ENCODE results near the gene WDFY2. TPM values are rescaled to one million over a fixed set of nuclear protein-coding genes. Genes with fewer than 3 reads are reported as not detected.

Gene WDFY2
- total RNA-seq, 1 donor from 2014 or later, result 43.0 TPM

DNA sequence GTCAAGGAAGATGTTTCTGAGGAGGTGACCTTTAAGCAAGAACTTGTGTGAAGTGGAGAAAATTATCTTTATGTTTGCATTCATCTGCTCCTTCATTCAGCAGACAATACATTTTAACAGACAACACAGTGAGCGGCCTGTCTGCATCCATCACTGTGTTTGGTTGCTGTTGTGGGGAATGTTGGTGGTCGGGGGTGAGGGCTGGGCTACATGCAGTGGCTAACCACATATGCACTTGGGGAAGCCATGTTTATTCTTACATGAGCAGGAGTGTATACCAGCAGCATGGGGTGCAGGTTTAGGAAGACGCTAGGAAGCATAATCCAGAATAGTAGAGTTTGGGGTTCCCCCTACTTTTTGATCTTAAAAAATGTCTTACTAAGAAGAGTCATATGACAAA lies 153.3 kb downstream of the WDFY2 start:
- H3K9me3 Mint-ChIP-seq (ENCODE audit: unreplicated experiment), result peaks cover 2% of the 10 kb centered on the region

GRCh38 chr13:51738226-51738905 lies 154.1 kb downstream of the WDFY2 start:
- H3K27ac Mint-ChIP-seq (ENCODE audit: unreplicated experiment), result no peak overlapping the region
- no peaks in the 10 kb centered on the region for H3K36me3 Mint-ChIP-seq (ENCODE audit: unreplicated experiment)
- peaks cover 6% of the 10 kb centered on the region for H3K4me1 Mint-ChIP-seq (ENCODE audit: low read depth, unreplicated experiment)
- H3K4me3 Mint-ChIP-seq (ENCODE audit: unreplicated experiment), result no peak overlapping the region
- H3K9me3 Mint-ChIP-seq (ENCODE audit: unreplicated experiment), result peaks cover 2% of the 10 kb centered on the region
- TF ChIP-seq, protein P1, sequence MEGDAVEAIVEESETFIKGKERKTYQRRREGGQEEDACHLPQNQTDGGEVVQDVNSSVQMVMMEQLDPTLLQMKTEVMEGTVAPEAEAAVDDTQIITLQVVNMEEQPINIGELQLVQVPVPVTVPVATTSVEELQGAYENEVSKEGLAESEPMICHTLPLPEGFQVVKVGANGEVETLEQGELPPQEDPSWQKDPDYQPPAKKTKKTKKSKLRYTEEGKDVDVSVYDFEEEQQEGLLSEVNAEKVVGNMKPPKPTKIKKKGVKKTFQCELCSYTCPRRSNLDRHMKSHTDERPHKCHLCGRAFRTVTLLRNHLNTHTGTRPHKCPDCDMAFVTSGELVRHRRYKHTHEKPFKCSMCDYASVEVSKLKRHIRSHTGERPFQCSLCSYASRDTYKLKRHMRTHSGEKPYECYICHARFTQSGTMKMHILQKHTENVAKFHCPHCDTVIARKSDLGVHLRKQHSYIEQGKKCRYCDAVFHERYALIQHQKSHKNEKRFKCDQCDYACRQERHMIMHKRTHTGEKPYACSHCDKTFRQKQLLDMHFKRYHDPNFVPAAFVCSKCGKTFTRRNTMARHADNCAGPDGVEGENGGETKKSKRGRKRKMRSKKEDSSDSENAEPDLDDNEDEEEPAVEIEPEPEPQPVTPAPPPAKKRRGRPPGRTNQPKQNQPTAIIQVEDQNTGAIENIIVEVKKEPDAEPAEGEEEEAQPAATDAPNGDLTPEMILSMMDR (IDR thresholded peaks at IDR 0.05; ENCODE audit: partially characterized antibody, unreplicated experiment), result no peak
- no peak for DNase-seq
- H3K27me3 Mint-ChIP-seq (ENCODE audit: unreplicated experiment), result peaks cover 4% of the 10 kb centered on the region

More for the DNA sequence above, 153.3 kb downstream of the WDFY2 start:
- H3K27me3 Mint-ChIP-seq (ENCODE audit: unreplicated experiment), result peaks cover 4% of the 10 kb centered on the region
- TF ChIP-seq, protein P1 (IDR thresholded peaks at IDR 0.05; ENCODE audit: partially characterized antibody, unreplicated experiment), result no peak
- no peaks in the 10 kb centered on the region for H3K36me3 Mint-ChIP-seq (ENCODE audit: unreplicated experiment)
- H3K27ac Mint-ChIP-seq (ENCODE audit: unreplicated experiment), result no peak overlapping the region
- H3K4me1 Mint-ChIP-seq (ENCODE audit: low read depth, unreplicated experiment), result peaks cover 8% of the 10 kb centered on the region
- no peak for DNase-seq
- H3K4me3 Mint-ChIP-seq (ENCODE audit: unreplicated experiment), result no peak overlapping the region

DNA sequence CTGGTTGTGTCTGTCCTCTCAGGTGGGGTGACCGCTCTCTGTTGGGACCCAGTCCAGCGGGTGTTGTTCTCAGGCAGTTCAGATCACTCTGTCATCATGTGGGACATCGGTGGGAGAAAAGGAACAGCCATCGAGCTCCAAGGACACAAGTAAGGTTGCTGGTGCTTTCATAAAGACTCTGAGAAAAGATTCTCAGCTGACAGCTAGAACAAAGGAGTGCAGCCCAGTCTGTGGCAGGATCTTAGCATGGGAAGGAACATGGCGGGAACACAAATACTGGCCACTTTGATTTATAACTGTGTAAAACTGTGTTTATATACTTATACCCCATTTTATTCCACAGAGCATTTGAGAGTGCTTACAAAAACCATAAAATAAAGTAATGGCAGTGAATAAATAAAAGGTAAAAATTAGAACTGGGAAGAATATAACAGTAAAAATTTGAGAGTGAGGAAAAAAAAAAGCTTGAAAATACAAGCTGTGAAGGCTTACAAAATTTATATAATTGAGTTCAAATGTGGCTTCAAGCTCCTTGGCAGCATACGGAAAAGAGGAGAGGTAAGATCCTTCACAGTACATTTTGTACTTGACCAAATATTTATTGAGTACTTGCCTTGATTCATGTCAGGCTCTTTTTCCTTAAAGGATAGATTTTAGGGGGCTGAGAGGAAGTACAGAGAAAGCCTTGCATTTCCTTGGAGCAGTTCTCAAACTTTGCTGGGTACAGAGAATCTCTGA lies 154.9 kb downstream of the WDFY2 start:
- TF ChIP-seq, protein P1 (IDR thresholded peaks at IDR 0.05; ENCODE audit: partially characterized antibody, unreplicated experiment), result no peak
- no peaks in the 10 kb centered on the region for H3K36me3 Mint-ChIP-seq (ENCODE audit: unreplicated experiment)
- no peak overlapping the region for H3K4me3 Mint-ChIP-seq (ENCODE audit: unreplicated experiment)
- no peak for DNase-seq
- no peaks in the 10 kb centered on the region for H3K4me1 Mint-ChIP-seq (ENCODE audit: low read depth, unreplicated experiment)
- no peak overlapping the region for H3K27ac Mint-ChIP-seq (ENCODE audit: unreplicated experiment)
- peaks cover 4% of the 10 kb centered on the region for H3K9me3 Mint-ChIP-seq (ENCODE audit: unreplicated experiment)
- H3K27me3 Mint-ChIP-seq (ENCODE audit: unreplicated experiment), result peaks cover 1% of the 10 kb centered on the region

DNA sequence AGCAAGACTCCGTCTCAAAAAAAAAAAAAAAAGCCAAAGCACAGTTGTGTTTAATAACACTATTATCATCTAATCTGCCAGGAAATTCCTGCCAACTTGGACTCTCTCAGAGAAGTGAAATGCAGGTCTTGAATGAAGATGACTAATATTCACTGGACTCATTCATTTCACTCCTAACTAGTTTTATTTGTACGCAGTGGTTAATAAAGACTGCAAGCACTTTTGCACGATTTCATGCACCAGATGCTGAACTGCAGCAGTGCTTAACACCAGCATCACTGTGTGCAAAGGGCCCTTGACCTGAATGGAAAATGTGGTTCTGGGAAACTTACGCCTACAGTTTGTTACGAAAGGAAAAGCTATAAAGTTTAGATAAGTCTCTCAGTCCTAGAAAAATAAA lies 156.4 kb downstream of the WDFY2 start:
- TF ChIP-seq, protein P1 (IDR thresholded peaks at IDR 0.05; ENCODE audit: partially characterized antibody, unreplicated experiment), result no peak
- no peak overlapping the region for H3K4me3 Mint-ChIP-seq (ENCODE audit: unreplicated experiment)
- no peak for DNase-seq
- H3K9me3 Mint-ChIP-seq (ENCODE audit: unreplicated experiment), result peaks cover 4% of the 10 kb centered on the region
- H3K4me1 Mint-ChIP-seq (ENCODE audit: low read depth, unreplicated experiment), result peaks cover 3% of the 10 kb centered on the region
- H3K27me3 Mint-ChIP-seq (ENCODE audit: unreplicated experiment), result peaks cover 1% of the 10 kb centered on the region
- no peak overlapping the region for H3K27ac Mint-ChIP-seq (ENCODE audit: unreplicated experiment)
- peaks cover 4% of the 10 kb centered on the region for H3K36me3 Mint-ChIP-seq (ENCODE audit: unreplicated experiment)

GRCh38 chr13:51742031-51742430 lies 157.8 kb downstream of the WDFY2 start:
- Mint-ChIP-seq H3K27ac (ENCODE audit: unreplicated experiment) (no peak overlapping the region), H3K27me3 (ENCODE audit: unreplicated experiment) (peaks cover 1% of the 10 kb centered on the region), H3K9me3 (ENCODE audit: unreplicated experiment) (peaks cover 4% of the 10 kb centered on the region), H3K4me1 (ENCODE audit: low read depth, unreplicated experiment) (peaks cover 3% of the 10 kb centered on the region), H3K4me3 (ENCODE audit: unreplicated experiment) (no peak overlapping the region), H3K36me3 (ENCODE audit: unreplicated experiment) (peaks cover 4% of the 10 kb centered on the region)
- TF ChIP-seq, protein P1 (IDR thresholded peaks at IDR 0.05; ENCODE audit: partially characterized antibody, unreplicated experiment), result no peak
- no peak for DNase-seq

Data from glutamatergic neuron (in vitro differentiated cells).